GM18909 (cell line): ENCODE data around the gene PCDHA11.
"Not testable (repeated sequence)": the region's sequence is repeated elsewhere in the genome, so short reads cannot be mapped to it uniquely, and the experiment has no call there.

Experiments used
- ATAC-seq: cut with Tn5 transposase; IDR thresholded peaks from one replicate; pipeline ENCODE4 v1.9.1; 2021; ENCODE audit warnings: mild to moderate bottlenecking; ENCODE audit not compliant: unreplicated experiment, poor library complexity

The PCDHA11 gene

GRCh38 chr5:140868721-140869554, at the start of gene PCDHA11:
Gene PCDHA11 (plus strand): TSS chr5:140868957. CDS start chr5:140869104, 147 bp downstream.
- ATAC-seq, result no peak

- no peak for ATAC-seq
Measured at GRCh38 chr5:140821375-140822280, 47.1 kb upstream of the PCDHA11 start, which contains the start of gene PCDHA5. Gene PCDHA5 (plus strand): TSS chr5:140821613.

- ATAC-seq, result no peak
Measured at GRCh38 chr5:140822281-140822629, 46.5 kb upstream of the PCDHA11 start.

- ATAC-seq, result not testable (repeated sequence)
Measured at GRCh38 chr5:140822969-140823368, 45.8 kb upstream of the PCDHA11 start.

- no peak for ATAC-seq
Measured at GRCh38 chr5:140823475-140823874, 45.3 kb upstream of the PCDHA11 start.

GRCh38 chr5:140827704-140828361, 40.9 kb upstream of the PCDHA11 start, which contains the start of gene PCDHA6:
Gene PCDHA6 (plus strand): TSS chr5:140827960. CDS start chr5:140828092, 132 bp downstream.
- no peak for ATAC-seq

GRCh38 chr5:140828362-140828737, 40.4 kb upstream of the PCDHA11 start:
- ATAC-seq, result no peak

- ATAC-seq, result not testable (repeated sequence)
Measured at GRCh38 chr5:140829511-140830501, 39.0 kb upstream of the PCDHA11 start.

- no peak for ATAC-seq
Measured at GRCh38 chr5:140833993-140834392, 34.8 kb upstream of the PCDHA11 start, which contains the start of gene PCDHA7. Gene PCDHA7 (plus strand): TSS chr5:140834269. CDS start chr5:140834384, 115 bp downstream.

- not testable (repeated sequence) for ATAC-seq
Measured at GRCh38 chr5:140834439-140835008, 34.2 kb upstream of the PCDHA11 start.

- ATAC-seq, result no peak
Measured at GRCh38 chr5:140835622-140836510, 32.9 kb upstream of the PCDHA11 start.

GRCh38 chr5:140840978-140841962, 27.5 kb upstream of the PCDHA11 start, which contains the start of gene PCDHA8:
Gene PCDHA8 (plus strand): TSS chr5:140841187. CDS start chr5:140841322, 135 bp downstream.
- no peak for ATAC-seq

- ATAC-seq, result no peak
Measured at GRCh38 chr5:140842798-140843733, 25.7 kb upstream of the PCDHA11 start.

- ATAC-seq, result not testable (repeated sequence)
Measured at GRCh38 chr5:140848139-140849102, 20.3 kb upstream of the PCDHA11 start, which contains the start of gene PCDHA9. Gene PCDHA9 (plus strand): TSS chr5:140848382. CDS start chr5:140848496, 114 bp downstream.
